Body of pancreas (tissue), 4 donors: Measurements from ENCODE around the gene RAB40A. TPM values are rescaled to one million over a fixed set of nuclear protein-coding genes. Genes with fewer than 3 reads are reported as not detected.
"Not testable (repeated sequence)": the region's sequence is repeated elsewhere in the genome, so short reads cannot be mapped to it uniquely, and the experiment has no call there.

Experiments used
- ATAC-seq: fragments of 150-250 bp; one replicate; pipeline ENCODE4 v1.9.1; 2016
- DNase-seq, 4 donors: peaks; one replicate each; pipeline ENCODE4 v3.0.0-alpha.2; 2019
- H3K27ac ChIP-seq, 4 donors: fragments of 200-600 bp; sonication (generic); 1 replicate in 3 of 4; 2 replicates in 1 of 4; pipeline versions ENCODE4 v1.5.1 to v1.6.1; 2016 to 2019; ENCODE audit warnings: mild to moderate bottlenecking in 1 of 4, mixed read lengths in 1 of 4, moderate library complexity in 1 of 4
- H3K27me3 ChIP-seq, 2 donors: fragments of 200-600 bp; sonication (generic); one replicate each; pipeline ENCODE4 v1.6.0; 2016; ENCODE audit warnings: mild to moderate bottlenecking in 1 of 2
- H3K36me3 ChIP-seq, 2 donors: fragments of 200-600 bp; sonication (generic); replicated peaks in 1 of 2; 2 replicates each; pipeline ENCODE4 v1.5.1; 2016; ENCODE audit warnings: low read depth in 2 of 2; ENCODE audit not compliant: insufficient read depth in 1 of 2
- H3K4me1 ChIP-seq: fragments of 200-600 bp; sonication (generic); one replicate; pipeline ENCODE4 v1.6.0; 2016
- H3K4me3 ChIP-seq, 2 donors: fragments of 200-600 bp; sonication (generic); 1 replicate in 1 of 2; 2 replicates in 1 of 2; pipeline ENCODE4 v1.5.1; 2016 to 2019
- H3K9me3 ChIP-seq, 3 donors: fragments of 200-600 bp; sonication (generic); 1 replicate in 2 of 3; 2 replicates in 1 of 3; pipeline ENCODE4 v1.5.1; 2016
- CTCF ChIP-seq, 7 experiments: fragments of 450-650 bp in 4 of 7; fragments of 200-600 bp in 3 of 7; sonication (generic) in 3 of 7; IDR thresholded peaks; one replicate each; pipeline ENCODE4 v1.5.1; 2016 to 2019; ENCODE audit warnings: antibody characterized with exemption in 7 of 7
- POLR2A ChIP-seq, 3 donors: fragments of 450-650 bp; IDR thresholded peaks; one replicate each; pipeline ENCODE4 v1.6.1; 2016; ENCODE audit warnings: antibody characterized with exemption in 3 of 3, mild to moderate bottlenecking in 2 of 3
- WGBS, 2 donors: methylation state at CpG; one replicate each; pipeline ENCODE4 v1.1.5; 2017; 5-methylcytosine and 5-hydroxymethylcytosine counted together
- intact Hi-C: fragments of 100-400 bp; cut with DNase I; formaldehyde crosslinking; loops from one replicate; pipeline ENCODE4 v1.15.1; 2023
- total RNA-seq, 2 donors: library from RNA; depleted of rRNA; stranded (reverse); fragments of >200 nt; gene quantifications; one replicate each; pipeline ENCODE4 v1.1.0, GENCODE V29; 2016

RAB40A gene
- total RNA-seq, 2 donors from 2014 or later: 0.52 TPM; not detected in 1

- ATAC-seq, H3K4me3 ChIP-seq: not testable (repeated sequence)
Observed at GRCh38 chrX:103489733-103490132, 29.6 kb downstream of the RAB40A start.

GRCh38 chrX:103488794-103489193, 30.5 kb downstream of the RAB40A start:
- WGBS, 2 donors: 29% methylated on average over 1 of the region's 1 CpG; no CpG with 5 or more reads in 1 of the 2 donors
- DNase-seq (no peak), ATAC-seq (no peak)
- Histone ChIP-seq H3K27me3 (no peaks in the 10 kb centered on the region), H3K27ac (no peak overlapping the region), H3K4me1 (no peaks in the 10 kb centered on the region), H3K36me3 (no peaks in the 10 kb centered on the region), H3K4me3 (no peak overlapping the region), H3K9me3 (no peaks in the 10 kb centered on the region)
- TF ChIP-seq POLR2A (IDR thresholded peaks at IDR 0.05) (no peak), CTCF (IDR thresholded peaks at IDR 0.05) (no peak)
- intact Hi-C loops: no loop called here

More at GRCh38 chrX:103489733-103490132, 29.6 kb downstream of the RAB40A start:
- WGBS, 2 donors: 0 to 40% methylated on average over 2 to 4 of the region's 4 CpGs
- H3K36me3 ChIP-seq, H3K27me3 ChIP-seq, intact Hi-C loops, H3K4me1 ChIP-seq, H3K27ac ChIP-seq, H3K9me3 ChIP-seq: not testable (repeated sequence)
- peak in 6 of 7 experiments; percentile 8 to 50 (median 32) for TF ChIP-seq CTCF (IDR thresholded peaks at IDR 0.05)
- DNase-seq: peak; percentile 25 to 65 (median 32)

GRCh38 chrX:103488332-103488731, 31.0 kb downstream of the RAB40A start:
- WGBS, 2 donors: 20 to 43% methylated on average over 4 of the region's 4 CpGs
- ATAC-seq (no peak), DNase-seq (no peak)
- Histone ChIP-seq H3K9me3 (no peaks in the 10 kb centered on the region), H3K4me3 (no peak overlapping the region), H3K27me3 (no peaks in the 10 kb centered on the region), H3K27ac (no peak overlapping the region), H3K36me3 (no peaks in the 10 kb centered on the region), H3K4me1 (no peaks in the 10 kb centered on the region)
- TF ChIP-seq POLR2A (IDR thresholded peaks at IDR 0.05) (no peak), CTCF (IDR thresholded peaks at IDR 0.05) (peak in 4 of 7 experiments; percentile 5 to 17 (median 14))
- intact Hi-C loops: no loop called here

GRCh38 chrX:103483720-103484119, 35.6 kb downstream of the RAB40A start:
- TF ChIP-seq CTCF (IDR thresholded peaks at IDR 0.05): no peak
- no peak for TF ChIP-seq POLR2A (IDR thresholded peaks at IDR 0.05)
- Histone ChIP-seq H3K27me3 (no peaks in the 10 kb centered on the region), H3K27ac (no peak overlapping the region), H3K4me1 (no peaks in the 10 kb centered on the region), H3K4me3 (no peak overlapping the region), H3K9me3 (no peaks in the 10 kb centered on the region), H3K36me3 (no peaks in the 10 kb centered on the region)
- DNase-seq: no peak
- intact Hi-C loops: no loop called here
- no peak for ATAC-seq
- WGBS, 2 donors: 54 to 77% methylated on average over 4 of the region's 4 CpGs

- Histone ChIP-seq H3K27me3 (no peaks in the 10 kb centered on the region), H3K4me3 (no peak overlapping the region), H3K4me1 (no peaks in the 10 kb centered on the region), H3K27ac (no peak overlapping the region), H3K9me3 (no peaks in the 10 kb centered on the region), H3K36me3 (no peaks in the 10 kb centered on the region)
- ATAC-seq (no peak), DNase-seq (no peak)
- TF ChIP-seq CTCF (IDR thresholded peaks at IDR 0.05) (no peak), POLR2A (IDR thresholded peaks at IDR 0.05) (no peak)
- intact Hi-C loops: no loop called here
- 29 to 80% methylated on average over 1 of the region's 2 CpGs for WGBS, 2 donors
Observed at GRCh38 chrX:103480526-103480925, 38.8 kb downstream of the RAB40A start.
